RWPE1 (cell line): ENCODE data around the gene PTCD2.
"Not testable (repeated sequence)": the region's sequence is repeated elsewhere in the genome, so short reads cannot be mapped to it uniquely, and the experiment has no call there.

Source experiments
- CTCF ChIA-PET: fragments of 350-600 bp; sonication (Branson Sonifier 250); formaldehyde crosslinking; extraction: SDS; loops from one replicate; lab custom pipeline; 2021; lab: Yijun Ruan, JAX
- POLR2A ChIA-PET: fragments of 400-600 bp; formaldehyde crosslinking; extraction: SDS; loops from one replicate; lab custom pipeline; 2020; ENCODE audit warnings: antibody characterized with exemption; ENCODE audit not compliant: low non-redundant PET; lab: Yijun Ruan, JAX
- DNase-seq: peaks from one replicate; pipeline ENCODE4 v3.0.0; 2012; ENCODE audit warnings: low spot score
- H3K27ac ChIP-seq: fragments of 450-650 bp; 2 replicates; pipeline ENCODE4 v1.5.1; 2017
- CTCF ChIP-seq: fragments of 450-650 bp; conservative IDR thresholded peaks from 2 replicates; pipeline ENCODE4 v1.5.1; 2017; ENCODE audit warnings: low read depth, mild to moderate bottlenecking

Gene PTCD2

GRCh38 chr5:72314571-72315172 lies 5.5 kb upstream of the PTCD2 start:
- POLR2A ChIA-PET: no interaction called here
- CTCF ChIA-PET: interaction anchor here (0.5 to 0.7 kb wide), 5 partner anchors 17 to 1122 kb away, joined by 3 to 5 read pairs (median 3); no protein-coding TSS in a partner anchor
- 0 out of 2 replicates have a peak, but pooled peaks have one; percentile 8 for TF ChIP-seq CTCF
- peak; percentile 43 for DNase-seq
- no peak overlapping the region for H3K27ac ChIP-seq

- POLR2A ChIA-PET: interaction anchor here (1.3 kb wide), 1 partner anchor 17 kb away, joined by 3 read pairs; no protein-coding TSS in a partner anchor
- CTCF ChIA-PET: interaction anchor here (0.5 to 1.5 kb wide), 5 partner anchors 9 to 529 kb away, joined by 3 to 7 read pairs (median 4); no protein-coding TSS in a partner anchor
- not testable (repeated sequence) for DNase-seq
- H3K27ac ChIP-seq: peak overlapping the region; percentile 77
Measured at GRCh38 chr5:72319435-72319975, 668 bp upstream of the PTCD2 start.

- POLR2A ChIA-PET: no interaction called here
- TF ChIP-seq CTCF: no peak
- CTCF ChIA-PET: no interaction called here
- no peak overlapping the region for H3K27ac ChIP-seq
- peak; percentile 86 for DNase-seq
Measured at GRCh38 chr5:72324189-72324825, 4.1 kb downstream of the PTCD2 start.

- ChIA-PET POLR2A (no interaction called here), CTCF (interaction anchor here (0.7 kb wide), 1 partner anchor 563 kb away, joined by 6 read pairs; no protein-coding TSS in a partner anchor)
- peak overlapping the region; percentile 90 for H3K27ac ChIP-seq
- no peak for TF ChIP-seq CTCF
- peak; percentile 25 for DNase-seq
Measured at GRCh38 chr5:72325566-72326305, 5.6 kb downstream of the PTCD2 start.

- no peak for TF ChIP-seq CTCF
- POLR2A ChIA-PET: no interaction called here
- peak overlapping the region; percentile 90 for H3K27ac ChIP-seq
- CTCF ChIA-PET: interaction anchor here (0.7 kb wide), 1 partner anchor 563 kb away, joined by 6 read pairs; no protein-coding TSS in a partner anchor
- no peak for DNase-seq
Measured at GRCh38 chr5:72326306-72326649, 6.1 kb downstream of the PTCD2 start.

GRCh38 chr5:72328172-72328571 lies 8.0 kb downstream of the PTCD2 start:
- ChIA-PET POLR2A (interaction anchor here (0.5 kb wide), 1 partner anchor 10 kb away, joined by 7 read pairs; no protein-coding TSS in a partner anchor), CTCF (interaction anchor here (0.5 kb wide), 1 partner anchor 39 kb away, joined by 3 read pairs; no protein-coding TSS in a partner anchor)
- peak; percentile 14 for DNase-seq
- no peak for TF ChIP-seq CTCF
- peak overlapping the region; percentile 59 for H3K27ac ChIP-seq
